ENCODE results near the gene PTF1A.
"Not testable (repeated sequence)": the region's sequence is repeated elsewhere in the genome, so short reads cannot be mapped to it uniquely, and the experiment has no call there.

The PTF1A gene

DNA sequence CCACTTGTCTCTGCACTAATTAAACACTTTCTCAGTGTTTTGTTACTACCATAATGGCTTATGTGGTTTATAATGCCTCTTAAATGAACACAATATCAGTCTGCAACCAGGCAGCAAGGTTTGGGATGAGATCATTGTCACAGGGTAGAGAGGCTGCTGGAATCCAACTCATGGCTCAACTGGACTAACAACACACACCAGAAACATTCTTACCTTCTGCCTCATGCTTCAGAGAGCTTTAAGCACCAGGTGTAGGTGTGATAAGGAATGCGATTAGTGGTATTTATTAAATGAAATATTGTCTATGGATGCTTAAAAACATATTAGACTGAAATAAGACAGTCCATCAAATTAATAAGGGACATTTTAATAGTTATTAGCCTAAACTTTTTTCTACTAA lies 25.4 kb downstream of the PTF1A start:
- Mint-ChIP-seq H3K4me1 (ENCODE audit: low read depth) (no peaks in the 10 kb centered on the region), H3K27me3 (peaks cover 9% of the 10 kb centered on the region), H3K9me3 (ENCODE audit: low read depth) (no peaks in the 10 kb centered on the region), H3K36me3 (no peaks in the 10 kb centered on the region), H3K27ac (no peak overlapping the region), H3K4me3 (no peak overlapping the region)

DNA sequence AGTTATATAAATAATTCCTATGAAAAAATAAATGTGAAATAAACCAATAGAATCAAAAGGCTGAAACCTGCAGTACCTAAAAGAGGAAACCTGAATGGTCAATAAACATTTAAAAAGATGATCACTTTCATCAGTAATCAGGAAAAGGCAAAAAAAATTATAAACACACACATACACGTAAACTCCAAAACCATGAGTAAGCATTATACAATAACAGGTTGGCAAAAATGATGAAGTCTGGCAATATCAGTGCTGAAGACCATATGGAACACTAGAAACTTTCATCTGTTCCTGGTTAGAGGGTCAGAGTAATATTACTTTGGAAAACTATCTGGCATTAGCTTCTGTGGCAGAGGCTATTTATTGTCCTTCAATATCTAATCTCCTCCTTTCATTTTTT lies 38.5 kb downstream of the PTF1A start:
- Mint-ChIP-seq H3K4me3 (no peak overlapping the region), H3K4me1 (ENCODE audit: low read depth) (no peaks in the 10 kb centered on the region), H3K27ac (no peak overlapping the region), H3K9me3 (ENCODE audit: low read depth) (no peaks in the 10 kb centered on the region), H3K36me3 (no peaks in the 10 kb centered on the region), H3K27me3 (peaks cover 4% of the 10 kb centered on the region)

DNA sequence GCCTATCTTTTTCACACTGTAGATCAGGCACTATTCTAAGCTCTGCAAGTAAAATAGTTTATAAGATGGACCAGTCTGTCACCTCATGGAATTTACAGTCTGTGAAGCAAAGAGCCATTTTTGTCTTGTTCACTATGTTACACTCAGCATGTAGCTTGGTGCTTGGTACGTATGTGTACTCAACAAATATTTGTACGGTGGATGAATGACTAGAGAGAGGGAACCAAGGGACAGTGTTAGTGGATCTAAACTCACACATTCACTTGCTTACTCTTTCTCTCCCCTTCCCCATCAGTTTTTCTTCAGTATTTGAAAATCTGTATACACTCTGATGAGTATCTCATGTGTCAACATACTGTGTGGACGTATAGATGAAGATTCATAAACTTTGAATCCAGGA lies 45.9 kb downstream of the PTF1A start:
- Mint-ChIP-seq H3K27me3 (peaks cover 7% of the 10 kb centered on the region), H3K4me1 (ENCODE audit: low read depth) (no peaks in the 10 kb centered on the region), H3K4me3 (no peak overlapping the region), H3K36me3 (no peaks in the 10 kb centered on the region), H3K9me3 (ENCODE audit: low read depth) (peaks cover 5% of the 10 kb centered on the region), H3K27ac (no peak overlapping the region)

DNA sequence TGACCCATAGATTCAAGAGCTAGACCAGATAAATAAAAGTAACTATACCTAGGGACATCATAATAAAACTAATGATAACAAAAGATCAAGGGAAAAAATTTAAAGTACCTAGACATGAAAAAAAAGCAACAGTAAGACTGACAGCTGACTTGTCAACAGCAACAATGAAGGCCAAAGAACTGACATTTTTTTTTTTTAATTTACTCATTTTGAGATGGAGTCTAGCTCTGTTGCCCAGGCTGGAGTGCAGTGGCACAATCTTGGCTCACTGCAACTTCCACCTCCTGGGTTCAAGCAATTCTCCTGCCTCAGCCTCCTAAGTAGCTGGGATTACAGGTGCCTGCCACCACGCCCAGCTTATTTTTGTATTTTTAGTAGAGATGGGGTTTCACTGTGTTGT lies 49.7 kb downstream of the PTF1A start:
- not testable (repeated sequence) for H3K4me1 Mint-ChIP-seq (ENCODE audit: low read depth); H3K36me3 Mint-ChIP-seq; H3K27ac Mint-ChIP-seq; H3K27me3 Mint-ChIP-seq; H3K4me3 Mint-ChIP-seq
- peaks cover 12% of the 10 kb centered on the region for H3K9me3 Mint-ChIP-seq (ENCODE audit: low read depth)
